IMR-90 (cell line): ENCODE measurements around the gene KCNJ1. TPM values are rescaled to one million over a fixed set of nuclear protein-coding genes. Genes with fewer than 3 reads are reported as not detected.

ENCODE experiments used
- ATAC-seq: fragments of 200-7000 bp; cut with Tn5 transposase; 2 replicates; pipeline ENCODE4 v1.9.1; 2020; ENCODE audit warnings: low read depth, mild to moderate bottlenecking, moderate library complexity
- BruUV-seq: library from RNA; stranded (reverse); fragments of 400-500 nt; replicated peaks from 2 replicates; lab custom pipeline; 2021; lab: Mats Ljungman, UMichigan
- CTCF ChIA-PET: fragments of 300-600 bp; formaldehyde crosslinking; extraction: SDS; loops from one replicate; lab custom pipeline; 2021; ENCODE audit warnings: antibody characterized with exemption; lab: Yijun Ruan, JAX
- POLR2A ChIA-PET: fragments of 300-600 bp; sonication (Branson Sonifier 250); formaldehyde crosslinking; loops from one replicate; lab custom pipeline; 2022; ENCODE audit warnings: antibody characterized with exemption; ENCODE audit not compliant: unreplicated experiment; lab: Charles Lee
- DNase-seq: peaks from one replicate; pipeline ENCODE4 v3.0.0; 2013
- H2AFZ ChIP-seq: replicated peaks from 2 replicates; pipeline ENCODE3; 2013; ENCODE audit warnings: low read length, mild to moderate bottlenecking; ENCODE audit not compliant: poor library complexity
- H2AK5ac ChIP-seq: 2 replicates; pipeline ENCODE4 v1.6.1; 2013; ENCODE audit warnings: low read depth, low read length, inconsistent platforms
- H2AK9ac ChIP-seq: replicated peaks from 2 replicates; pipeline ENCODE3; 2013; ENCODE audit warnings: mild to moderate bottlenecking, low read depth, low read length, moderate library complexity; ENCODE audit not compliant: poor library complexity
- H2BK120ac ChIP-seq: 2 replicates; pipeline ENCODE4 v1.6.1; 2013; ENCODE audit warnings: low read depth, low read length, inconsistent platforms
- H2BK15ac ChIP-seq: 3 replicates; pipeline ENCODE4 v1.6.1; 2013; ENCODE audit warnings: low read depth, low read length, inconsistent platforms
- H2BK20ac ChIP-seq: 2 replicates; pipeline ENCODE4 v1.6.1; 2013; ENCODE audit warnings: low read depth, mild to moderate bottlenecking, inconsistent platforms, low read length, moderate library complexity
- H2BK5ac ChIP-seq: 2 replicates; pipeline ENCODE4 v1.6.1; 2013; ENCODE audit warnings: mild to moderate bottlenecking, low read depth, low read length, inconsistent platforms; ENCODE audit not compliant: poor library complexity, severe bottlenecking
- H3K14ac ChIP-seq: replicated peaks from 2 replicates; pipeline ENCODE4 v1.6.1; 2013; ENCODE audit warnings: low read depth, low read length, inconsistent platforms
- H3K18ac ChIP-seq: 2 replicates; pipeline ENCODE4 v1.6.1; 2013; ENCODE audit warnings: low read depth, low read length, control low read depth
- H3K23ac ChIP-seq: 2 replicates; pipeline ENCODE4 v1.6.1; 2013; ENCODE audit warnings: low read depth, low read length, inconsistent platforms
- H3K27ac ChIP-seq: 2 replicates; pipeline ENCODE4 v1.5.1; 2013; ENCODE audit warnings: mild to moderate bottlenecking, control low read depth, low read length; ENCODE audit not compliant: insufficient read depth
- H3K27me3 ChIP-seq: 2 replicates; pipeline ENCODE4 v1.6.1; 2013; ENCODE audit warnings: low read length; ENCODE audit not compliant: control insufficient read depth, insufficient read depth
- H3K36me3 ChIP-seq: 2 replicates; pipeline ENCODE4 v1.6.1; 2013; ENCODE audit warnings: low read length, mixed read lengths; ENCODE audit not compliant: control insufficient read depth, insufficient read depth
- H3K4ac ChIP-seq: 2 replicates; pipeline ENCODE4 v1.6.1; 2013; ENCODE audit warnings: low read depth, low read length, inconsistent platforms
- H3K4me1 ChIP-seq: 2 replicates; pipeline ENCODE4 v1.6.1; 2013; ENCODE audit warnings: low read length, mixed read lengths; ENCODE audit not compliant: control insufficient read depth, insufficient read depth
- H3K4me2 ChIP-seq: 2 replicates; pipeline ENCODE4 v1.6.1; 2013; ENCODE audit warnings: low read depth, mild to moderate bottlenecking, control low read depth, low read length, moderate library complexity
- H3K4me3 ChIP-seq: 2 replicates; pipeline ENCODE4 v1.5.1; 2013; ENCODE audit warnings: low read depth, mild to moderate bottlenecking, control low read depth, low read length, moderate library complexity; ENCODE audit not compliant: insufficient read depth
- H3K56ac ChIP-seq: 2 replicates; pipeline ENCODE4 v1.6.1; 2013; ENCODE audit warnings: low read length, inconsistent platforms; ENCODE audit not compliant: insufficient read depth; ENCODE audit errors: extremely low read depth
- H3K79me1 ChIP-seq, 2 experiments: 2 replicates each; pipeline ENCODE4 v1.6.1; 2013; ENCODE audit warnings: low read length in 2 of 2, inconsistent platforms in 1 of 2, low read depth in 1 of 2
- H3K9ac ChIP-seq: 2 replicates; pipeline ENCODE4 v1.6.1; 2013; ENCODE audit warnings: low read depth, low read length, control low read depth
- H3K9me1 ChIP-seq: 2 replicates; pipeline ENCODE4 v1.6.1; 2013; ENCODE audit warnings: low read length, inconsistent platforms; ENCODE audit not compliant: insufficient read depth
- H3K9me3 ChIP-seq: 2 replicates; pipeline ENCODE4 v1.6.1; 2013; ENCODE audit warnings: low read length; ENCODE audit not compliant: control insufficient read depth, insufficient read depth
- H4K20me1 ChIP-seq: 2 replicates; pipeline ENCODE4 v1.6.1; 2013; ENCODE audit warnings: low read length, inconsistent platforms; ENCODE audit not compliant: insufficient read depth
- H4K5ac ChIP-seq: 2 replicates; pipeline ENCODE4 v1.6.1; 2013; ENCODE audit warnings: mild to moderate bottlenecking, low read depth, low read length, control low read depth
- H4K8ac ChIP-seq, 2 experiments: 2 replicates each; pipeline ENCODE4 v1.6.1; 2013; ENCODE audit warnings: low read depth in 2 of 2, low read length in 2 of 2, control low read depth in 1 of 2, inconsistent platforms in 1 of 2
- H4K91ac ChIP-seq: 2 replicates; pipeline ENCODE4 v1.6.1; 2013; ENCODE audit warnings: low read depth, low read length, inconsistent platforms; ENCODE audit not compliant: insufficient read depth
- BHLHE40 ChIP-seq: fragments of 150-350 bp; IDR thresholded peaks from 2 replicates; pipeline ENCODE4 v1.6.1; 2016; ENCODE audit warnings: mild to moderate bottlenecking, low read depth, low read length
- CHD1 ChIP-seq: IDR thresholded peaks from 2 replicates; pipeline ENCODE4 v1.6.1; 2012; ENCODE audit warnings: low read depth, low read length, improper control_type of control experiment
- CTCF ChIP-seq: conservative IDR thresholded peaks from 2 replicates; pipeline ENCODE4 v1.5.1; 2012; ENCODE audit warnings: mild to moderate bottlenecking, low read depth, low read length, improper control_type of control experiment
- ELK1 ChIP-seq: fragments of 150-350 bp; IDR thresholded peaks from 2 replicates; pipeline ENCODE4 v1.6.1; 2016; ENCODE audit warnings: low read depth, mild to moderate bottlenecking, low read length, moderate library complexity, borderline replicate concordance
- FOS ChIP-seq: fragments of 150-350 bp; IDR thresholded peaks from 2 replicates; pipeline ENCODE4 v1.6.1; 2016; ENCODE audit warnings: low read depth, low read length
- MAFK ChIP-seq: IDR thresholded peaks from 2 replicates; pipeline ENCODE4 v1.6.1; 2012; ENCODE audit warnings: low read depth, low read length, improper control_type of control experiment
- MAZ ChIP-seq: IDR thresholded peaks from 2 replicates; pipeline ENCODE4 v1.6.1; 2012; ENCODE audit warnings: low read depth, mild to moderate bottlenecking, low read length, improper control_type of control experiment, moderate library complexity, borderline replicate concordance
- MXI1 ChIP-seq: IDR thresholded peaks from 2 replicates; pipeline ENCODE4 v1.6.1; 2012; ENCODE audit warnings: low read depth, mild to moderate bottlenecking, low read length, moderate library complexity, borderline replicate concordance
- NFE2L2 ChIP-seq: fragments of 150-350 bp; IDR thresholded peaks from 2 replicates; pipeline ENCODE4 v1.6.1; 2016; ENCODE audit warnings: low read depth, mild to moderate bottlenecking, low read length
- POLR2A ChIP-seq: IDR thresholded peaks from 2 replicates; pipeline ENCODE4 v1.6.1; 2012; ENCODE audit warnings: mild to moderate bottlenecking, low read depth, low read length
- RAD21 ChIP-seq: IDR thresholded peaks from 2 replicates; pipeline ENCODE4 v1.6.1; 2012; ENCODE audit warnings: low read length, improper control_type of control experiment
- RCOR1 ChIP-seq: IDR thresholded peaks from 2 replicates; pipeline ENCODE4 v1.6.1; 2012; ENCODE audit warnings: mild to moderate bottlenecking, low read length, improper control_type of control experiment; ENCODE audit not compliant: insufficient replicate concordance
- RFX5 ChIP-seq: IDR thresholded peaks from 2 replicates; pipeline ENCODE4 v1.8.0; 2012; ENCODE audit warnings: low read depth, mild to moderate bottlenecking, low read length, moderate library complexity
- SMC3 ChIP-seq: fragments of 150-350 bp; IDR thresholded peaks from 2 replicates; pipeline ENCODE4 v1.6.1; 2016; ENCODE audit warnings: low read depth, mild to moderate bottlenecking, antibody characterized with exemption, low read length, moderate library complexity
- USF2 ChIP-seq: fragments of 150-350 bp; IDR thresholded peaks from 2 replicates; pipeline ENCODE4 v1.6.1; 2017; ENCODE audit warnings: mild to moderate bottlenecking, antibody characterized with exemption, low read length, low read depth
- WGBS, 2 experiments: methylation state at CpG; one replicate each; pipeline versions ENCODE4 v1.1.5 to v1.1.7; 2013; ENCODE audit warnings: missing lambda C conversion rate in 2 of 2; ENCODE audit not compliant: insufficient read length in 1 of 2; ENCODE audit errors: extremely low coverage in 2 of 2; 5-methylcytosine and 5-hydroxymethylcytosine counted together
- dilution Hi-C: fragments of 300-500 bp; cut with HindIII; formaldehyde crosslinking; loops from one replicate; pipeline ENCODE4 v1.14.3; 2018; ENCODE audit warnings: low sequenced_read_pairs; ENCODE audit not compliant: unreplicated experiment
- in situ Hi-C: fragments of 300-500 bp; cut with MboI; formaldehyde crosslinking; loops from 3 replicates; pipeline ENCODE4 v1.14.3; 2019; ENCODE audit warnings: low sequenced_read_pairs, inconsistent platforms, mixed read lengths
- intact Hi-C: fragments of 100-400 bp; cut with micrococcal nuclease; formaldehyde crosslinking; loops from 2 replicates; pipeline ENCODE4 v1.10.0; 2022
- polyA plus RNA-seq, 3 experiments: library from polyadenylated mRNA; depleted of rRNA; stranded (reverse); fragments of >200 nt; gene quantifications; 2 replicates each; pipeline ENCODE4 v1.2.3, GENCODE V29; 2012; ENCODE audit warnings: low replicate concordance in 1 of 3
- total RNA-seq: library from RNA; depleted of rRNA; stranded (reverse); fragments of >200 nt; gene quantifications from 2 replicates; pipeline ENCODE4 v1.2.3, GENCODE V29; 2012

Gene KCNJ1
- total and polyA plus RNA-seq, 2 of the 4 experiments (the other 2 are of a cell fraction), result not detected

GRCh38 chr11:128840137-128840536 lies 27.0 kb downstream of the KCNJ1 start:
- no CpG with 5 or more reads among the region's 5 CpGs for WGBS, 2 experiments
- CTCF ChIA-PET, result no interaction called here
- dilution Hi-C loops (loop anchor here (25.0 kb wide), 1 partner anchor 653 kb away; no protein-coding TSS in a partner anchor), in situ Hi-C loops (no loop called here), intact Hi-C loops (no loop called here)
- TF ChIP-seq MXI1 (no peak), USF2 (no peak), BHLHE40 (no peak), SMC3 (no peak), RAD21 (no peak), MAFK (no peak), RFX5 (no peak), CTCF (no peak), MAZ (no peak), CHD1 (no peak), NFE2L2 (no peak), FOS (no peak), POLR2A (no peak), ELK1 (no peak), RCOR1 (no peak)
- Histone ChIP-seq H2BK15ac (no peak overlapping the region), H2AK9ac (no peak overlapping the region), H2AK5ac (no peak overlapping the region), H3K36me3 (no peaks in the 10 kb centered on the region), H3K4ac (no peak overlapping the region), H3K9me3 (no peaks in the 10 kb centered on the region; the same call in 1 of the 2 replicates), H2BK5ac (no peak overlapping the region), H2BK120ac (no peak overlapping the region), H4K5ac (no peak overlapping the region), H3K9me1 (no peaks in the 10 kb centered on the region), H3K14ac (no peak overlapping the region), H2BK20ac (no peak overlapping the region), H3K4me1 (no peaks in the 10 kb centered on the region), H3K23ac (no peak overlapping the region), H3K56ac (no peak overlapping the region), H3K79me1 (no peaks in the 10 kb centered on the region), H4K91ac (no peak overlapping the region), H4K20me1 (no peaks in the 10 kb centered on the region), H3K27ac (no peak overlapping the region), H3K9ac (no peak overlapping the region), H3K27me3 (peaks cover 44% of the 10 kb centered on the region), H2AFZ (no peak overlapping the region), H3K4me2 (no peak overlapping the region), H3K4me3 (no peak overlapping the region), H3K18ac (no peak overlapping the region), H4K8ac (no peak overlapping the region)
- ATAC-seq, result no peak
- no TSS peak for BruUV-seq
- POLR2A ChIA-PET, result no interaction called here
- DNase-seq, result no peak
